Measurements from ENCODE around the gene APBB2.

DNA sequence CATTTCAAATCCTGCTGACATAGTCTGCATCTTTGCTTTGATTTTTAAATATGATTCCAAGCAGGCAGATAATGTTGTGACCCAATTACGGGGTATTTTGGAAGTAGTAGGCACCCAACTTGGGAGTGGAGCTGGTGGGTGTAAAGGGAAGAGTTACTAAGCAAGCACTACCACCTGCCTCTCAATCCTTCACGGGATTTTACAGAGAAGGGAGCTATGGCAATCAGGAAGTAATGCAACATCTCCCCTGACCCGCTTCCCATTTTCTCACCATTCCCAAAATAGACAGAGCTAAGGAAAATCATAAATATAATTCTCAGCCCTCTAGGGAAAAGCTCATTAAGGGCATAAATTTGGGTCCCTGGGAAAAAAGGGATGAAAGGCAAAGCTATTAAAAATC, 9.2 kb downstream of the APBB2 start:
- TF ChIP-seq, protein P1, sequence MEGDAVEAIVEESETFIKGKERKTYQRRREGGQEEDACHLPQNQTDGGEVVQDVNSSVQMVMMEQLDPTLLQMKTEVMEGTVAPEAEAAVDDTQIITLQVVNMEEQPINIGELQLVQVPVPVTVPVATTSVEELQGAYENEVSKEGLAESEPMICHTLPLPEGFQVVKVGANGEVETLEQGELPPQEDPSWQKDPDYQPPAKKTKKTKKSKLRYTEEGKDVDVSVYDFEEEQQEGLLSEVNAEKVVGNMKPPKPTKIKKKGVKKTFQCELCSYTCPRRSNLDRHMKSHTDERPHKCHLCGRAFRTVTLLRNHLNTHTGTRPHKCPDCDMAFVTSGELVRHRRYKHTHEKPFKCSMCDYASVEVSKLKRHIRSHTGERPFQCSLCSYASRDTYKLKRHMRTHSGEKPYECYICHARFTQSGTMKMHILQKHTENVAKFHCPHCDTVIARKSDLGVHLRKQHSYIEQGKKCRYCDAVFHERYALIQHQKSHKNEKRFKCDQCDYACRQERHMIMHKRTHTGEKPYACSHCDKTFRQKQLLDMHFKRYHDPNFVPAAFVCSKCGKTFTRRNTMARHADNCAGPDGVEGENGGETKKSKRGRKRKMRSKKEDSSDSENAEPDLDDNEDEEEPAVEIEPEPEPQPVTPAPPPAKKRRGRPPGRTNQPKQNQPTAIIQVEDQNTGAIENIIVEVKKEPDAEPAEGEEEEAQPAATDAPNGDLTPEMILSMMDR (conservative IDR thresholded peaks at IDR 0.05; ENCODE audit: low read depth, low read length) = no peak
- TF ChIP-seq RCOR1 (IDR thresholded peaks at IDR 0.05; ENCODE audit: insufficient replicate concordance, low read length) (no peak), RAD21 (IDR thresholded peaks at IDR 0.05; ENCODE audit: low read length) (no peak), POLR2A (IDR thresholded peaks at IDR 0.05; ENCODE audit: low read depth, low read length) (no peak), CEBPB (IDR thresholded peaks at IDR 0.05; ENCODE audit: low read depth, low read length) (no peak), FOS (IDR thresholded peaks at IDR 0.05; ENCODE audit: low read depth, low read length) (no peak), CHD1 (IDR thresholded peaks at IDR 0.05; ENCODE audit: low read depth, low read length) (no peak), MAFK (IDR thresholded peaks at IDR 0.05; ENCODE audit: low read depth, low read length) (no peak), MAZ (IDR thresholded peaks at IDR 0.05; ENCODE audit: borderline replicate concordance, low read depth, low read length) (no peak), NFE2L2 (IDR thresholded peaks at IDR 0.05; ENCODE audit: low read depth, low read length) (no peak), RFX5 (IDR thresholded peaks at IDR 0.05; ENCODE audit: low read depth, low read length) (no peak), SMC3 (IDR thresholded peaks at IDR 0.05; ENCODE audit: low read depth, low read length) (no peak)
- TF ChIP-seq, protein P2, sequence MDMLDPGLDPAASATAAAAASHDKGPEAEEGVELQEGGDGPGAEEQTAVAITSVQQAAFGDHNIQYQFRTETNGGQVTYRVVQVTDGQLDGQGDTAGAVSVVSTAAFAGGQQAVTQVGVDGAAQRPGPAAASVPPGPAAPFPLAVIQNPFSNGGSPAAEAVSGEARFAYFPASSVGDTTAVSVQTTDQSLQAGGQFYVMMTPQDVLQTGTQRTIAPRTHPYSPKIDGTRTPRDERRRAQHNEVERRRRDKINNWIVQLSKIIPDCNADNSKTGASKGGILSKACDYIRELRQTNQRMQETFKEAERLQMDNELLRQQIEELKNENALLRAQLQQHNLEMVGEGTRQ (IDR thresholded peaks at IDR 0.05; ENCODE audit: low read depth, low read length) = no peak
- TF ChIP-seq, protein P3, sequence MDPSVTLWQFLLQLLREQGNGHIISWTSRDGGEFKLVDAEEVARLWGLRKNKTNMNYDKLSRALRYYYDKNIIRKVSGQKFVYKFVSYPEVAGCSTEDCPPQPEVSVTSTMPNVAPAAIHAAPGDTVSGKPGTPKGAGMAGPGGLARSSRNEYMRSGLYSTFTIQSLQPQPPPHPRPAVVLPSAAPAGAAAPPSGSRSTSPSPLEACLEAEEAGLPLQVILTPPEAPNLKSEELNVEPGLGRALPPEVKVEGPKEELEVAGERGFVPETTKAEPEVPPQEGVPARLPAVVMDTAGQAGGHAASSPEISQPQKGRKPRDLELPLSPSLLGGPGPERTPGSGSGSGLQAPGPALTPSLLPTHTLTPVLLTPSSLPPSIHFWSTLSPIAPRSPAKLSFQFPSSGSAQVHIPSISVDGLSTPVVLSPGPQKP (IDR thresholded peaks at IDR 0.05; ENCODE audit: borderline replicate concordance, low read depth, low read length) = no peak

All from IMR-90 (cell line).